ENCODE measurements around the gene PDSS2. TPM values are rescaled to one million over a fixed set of nuclear protein-coding genes. Genes with fewer than 3 reads are reported as not detected.
"Not testable (repeated sequence)": the region's sequence is repeated elsewhere in the genome, so short reads cannot be mapped to it uniquely, and the experiment has no call there.

PDSS2 gene
- total RNA-seq, 2 donors from 2014 or later, result 6.2 to 10.9 TPM

GRCh38 chr6:107386340-107386739 lies 73.0 kb downstream of the PDSS2 start:
- H3K27ac ChIP-seq, result no peak overlapping the region

GRCh38 chr6:107383705-107384104 lies 75.7 kb downstream of the PDSS2 start:
- TF ChIP-seq POLR2A (IDR thresholded peaks at IDR 0.05) (no peak), CTCF (IDR thresholded peaks at IDR 0.05) (no peak)
- Histone ChIP-seq H3K4me3 (no peak overlapping the region), H3K4me1 (no peaks in the 10 kb centered on the region), H3K9me3 (no peaks in the 10 kb centered on the region), H3K36me3 (replicated peaks in 1 of 2; ENCODE audit: insufficient read depth in 1 of 2, low read depth in 2 of 2) (no peaks in the 10 kb centered on the region), H3K27me3 (no peaks in the 10 kb centered on the region), H3K27ac (no peak overlapping the region)
- DNase-seq, result no peak
- intact Hi-C loops (cut with DNase I), result no loop called here
- no peak for ATAC-seq

More at GRCh38 chr6:107386340-107386739, 73.0 kb downstream of the PDSS2 start:
- 33 to 50% methylated on average over 1 of the region's 1 CpG for WGBS, 2 donors
- Histone ChIP-seq H3K9me3 (no peaks in the 10 kb centered on the region), H3K4me1 (no peaks in the 10 kb centered on the region), H3K36me3 (replicated peaks in 1 of 2; ENCODE audit: insufficient read depth in 1 of 2, low read depth in 2 of 2) (no peaks in the 10 kb centered on the region), H3K4me3 (no peak overlapping the region), H3K27me3 (no peaks in the 10 kb centered on the region)
- intact Hi-C loops (cut with DNase I), result no loop called here
- TF ChIP-seq CTCF (IDR thresholded peaks at IDR 0.05) (no peak), POLR2A (IDR thresholded peaks at IDR 0.05) (no peak)
- DNase-seq (no peak), ATAC-seq (no peak)

GRCh38 chr6:107374264-107374663 lies 85.1 kb downstream of the PDSS2 start:
- intact Hi-C loops (cut with DNase I), result no loop called here
- Histone ChIP-seq H3K27me3 (no peaks in the 10 kb centered on the region), H3K27ac (no peak overlapping the region), H3K4me3 (no peak overlapping the region), H3K4me1 (peaks cover 8% of the 10 kb centered on the region), H3K9me3 (no peaks in the 10 kb centered on the region), H3K36me3 (replicated peaks in 1 of 2; ENCODE audit: insufficient read depth in 1 of 2, low read depth in 2 of 2) (no peaks in the 10 kb centered on the region)
- ATAC-seq (no peak), DNase-seq (no peak)
- TF ChIP-seq CTCF (IDR thresholded peaks at IDR 0.05) (no peak), POLR2A (IDR thresholded peaks at IDR 0.05) (no peak)
- 89 to 94% methylated on average over 1 of the region's 1 CpG for WGBS, 2 donors

- 19 to 21% methylated on average over 1 of the region's 1 CpG for WGBS, 2 donors
- Histone ChIP-seq H3K4me1 (peaks cover 8% of the 10 kb centered on the region), H3K27me3 (no peaks in the 10 kb centered on the region), H3K9me3 (no peaks in the 10 kb centered on the region), H3K4me3 (no peak overlapping the region), H3K27ac (no peak overlapping the region), H3K36me3 (replicated peaks in 1 of 2; ENCODE audit: insufficient read depth in 1 of 2, low read depth in 2 of 2) (no peaks in the 10 kb centered on the region)
- ATAC-seq (peak; percentile 33), DNase-seq (peak; percentile 15 to 44 (median 30))
- intact Hi-C loops (cut with DNase I), result no loop called here
- TF ChIP-seq CTCF (IDR thresholded peaks at IDR 0.05), result no peak
Observed at GRCh38 chr6:107369493-107369892, 89.9 kb downstream of the PDSS2 start.

GRCh38 chr6:107368471-107368870 lies 90.9 kb downstream of the PDSS2 start:
- peaks cover 8% of the 10 kb centered on the region for H3K4me1 ChIP-seq
- H3K27me3 ChIP-seq, result no peaks in the 10 kb centered on the region
- H3K36me3 ChIP-seq (replicated peaks in 1 of 2; ENCODE audit: insufficient read depth in 1 of 2, low read depth in 2 of 2), result no peaks in the 10 kb centered on the region
- no peak for ATAC-seq
- H3K9me3 ChIP-seq, result no peaks in the 10 kb centered on the region
- WGBS, 2 donors, result 85 to 98% methylated on average over 2 of the region's 2 CpGs
- no peak for TF ChIP-seq CTCF (IDR thresholded peaks at IDR 0.05)
- no peak for TF ChIP-seq POLR2A (IDR thresholded peaks at IDR 0.05)
- no peak for DNase-seq
- H3K27ac ChIP-seq, result no peak overlapping the region
- H3K4me3 ChIP-seq, result no peak overlapping the region
- intact Hi-C loops (cut with DNase I), result no loop called here

- H3K4me3 ChIP-seq; H3K27ac ChIP-seq; H3K9me3 ChIP-seq; DNase-seq; intact Hi-C loops (cut with DNase I); H3K4me1 ChIP-seq; H3K27me3 ChIP-seq; H3K36me3 ChIP-seq (replicated peaks in 1 of 2; ENCODE audit: insufficient read depth in 1 of 2, low read depth in 2 of 2); ATAC-seq: not testable (repeated sequence)
- WGBS, 2 donors, result 96% methylated on average over 19 of the region's 26 CpGs; no CpG with 5 or more reads in 1 of the 2 donors
Observed at GRCh38 chr6:107364173-107364572, 95.2 kb downstream of the PDSS2 start.

All from body of pancreas (tissue), 4 donors.